ENCODE data around the gene RPS6KC1.

DNA sequence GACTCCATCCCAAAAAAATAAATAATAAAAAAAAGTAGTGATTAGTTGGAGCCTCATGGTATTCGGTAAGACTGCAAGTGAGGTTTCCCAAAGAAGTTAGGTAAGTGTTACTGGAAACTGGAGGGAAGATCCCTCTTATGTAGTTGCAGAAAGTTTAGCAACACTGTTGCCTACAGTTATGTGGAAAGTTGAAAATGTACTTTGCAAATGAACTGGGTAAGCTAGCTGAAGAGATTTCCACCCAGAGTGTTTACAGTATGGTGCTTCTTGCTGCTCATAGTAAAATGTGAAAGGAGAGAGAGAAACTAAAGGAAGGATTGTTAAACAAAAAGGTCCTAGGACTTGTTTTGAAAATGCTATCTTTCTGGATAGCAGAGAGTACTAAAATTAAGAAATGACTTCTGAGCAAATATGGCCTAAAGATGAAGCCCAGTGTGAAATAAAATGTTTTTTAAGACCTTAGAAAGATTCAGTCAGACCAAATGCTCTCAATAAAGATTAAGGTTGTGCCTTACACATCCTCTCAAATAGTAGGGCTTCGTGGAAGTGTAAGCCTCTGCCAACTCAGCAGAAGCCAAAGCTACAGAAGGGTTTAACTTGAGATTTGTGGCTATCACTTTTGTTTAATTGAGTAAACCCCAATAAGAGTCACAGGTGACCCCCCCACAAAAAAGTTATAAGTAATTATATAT is 31.5 kb downstream of the RPS6KC1 start:
- no peak for TF ChIP-seq CTCF (conservative IDR thresholded peaks at IDR 0.05; ENCODE audit: low read length)
- no peak for TF ChIP-seq EZH2phosphoT487 (IDR thresholded peaks at IDR 0.05; ENCODE audit: borderline replicate concordance, low read depth, low read length)
